PC-3 (cell line): Measurements from ENCODE around the gene VTI1A. TPM values are rescaled to one million over a fixed set of nuclear protein-coding genes. Genes with fewer than 3 reads are reported as not detected.
"Not testable (repeated sequence)": the region's sequence is repeated elsewhere in the genome, so short reads cannot be mapped to it uniquely, and the experiment has no call there.

Experiments
- ATAC-seq: fragments of 200-7000 bp; cut with Tn5 transposase; 2 replicates; pipeline ENCODE4 v1.9.1; 2020; ENCODE audit warnings: mild to moderate bottlenecking, moderate library complexity
- BruUV-seq: library from RNA; stranded (reverse); fragments of 400-500 nt; replicated peaks from 2 replicates; lab custom pipeline; 2021; lab: Mats Ljungman, UMichigan
- CTCF ChIA-PET: fragments of 300-600 bp; sonication (Branson Sonifier 250); formaldehyde crosslinking; loops from one replicate; lab custom pipeline; 2022; ENCODE audit warnings: antibody characterized with exemption; lab: Charles Lee
- POLR2A ChIA-PET: fragments of 300-600 bp; sonication (Branson Sonifier 250); formaldehyde crosslinking; loops from one replicate; lab custom pipeline; 2022; ENCODE audit warnings: antibody characterized with exemption; ENCODE audit not compliant: unreplicated experiment; lab: Charles Lee
- DNase-seq: peaks from one replicate; pipeline ENCODE4 v3.0.0-alpha.2; 2015
- H2AFZ ChIP-seq: fragments of 300-600 bp; sonication (generic); 2 replicates; pipeline ENCODE4 v1.6.0; 2016; ENCODE audit warnings: antibody characterized with exemption, low read length
- H3F3A ChIP-seq: fragments of 300-600 bp; sonication (generic); one replicate; pipeline ENCODE4 v1.6.0; 2017; ENCODE audit warnings: antibody characterized with exemption, low read length, control low read depth, mild to moderate bottlenecking; ENCODE audit not compliant: unreplicated experiment
- H3K27ac ChIP-seq: fragments of 300-600 bp; sonication (generic); 2 replicates; pipeline ENCODE4 v1.5.1; 2016; ENCODE audit warnings: mild to moderate bottlenecking, low read length
- H3K27me3 ChIP-seq: fragments of 300-600 bp; sonication (generic); 2 replicates; pipeline ENCODE4 v1.6.1; 2016; ENCODE audit warnings: low read length, mixed read lengths
- H3K36me3 ChIP-seq: fragments of 300-600 bp; sonication (generic); 2 replicates; pipeline ENCODE4 v1.6.1; 2016; ENCODE audit warnings: low read depth, mixed run types, low read length, mixed read lengths
- H3K4me1 ChIP-seq: fragments of 300-600 bp; sonication (generic); 2 replicates; pipeline ENCODE4 v1.5.1; 2016; ENCODE audit warnings: low read length; ENCODE audit not compliant: insufficient read depth
- H3K4me2 ChIP-seq: fragments of 300-600 bp; sonication (generic); 2 replicates; pipeline ENCODE4 v1.6.0; 2016; ENCODE audit warnings: low read length
- H3K4me3 ChIP-seq: fragments of 300-600 bp; sonication (generic); 2 replicates; pipeline ENCODE4 v1.5.1; 2016; ENCODE audit warnings: mild to moderate bottlenecking, low read length, mixed read lengths
- H3K79me2 ChIP-seq: fragments of 300-600 bp; sonication (generic); 2 replicates; pipeline ENCODE4 v1.6.1; 2017; ENCODE audit warnings: low read length, mixed read lengths
- H3K9ac ChIP-seq: fragments of 300-600 bp; sonication (generic); 2 replicates; pipeline ENCODE4 v1.6.0; 2016; ENCODE audit warnings: mild to moderate bottlenecking, low read length
- H3K9me2 ChIP-seq: fragments of 300-600 bp; sonication (generic); replicated peaks from 2 replicates; pipeline ENCODE4 v1.6.1; 2016; ENCODE audit warnings: mixed run types, low read length, mixed read lengths
- H3K9me3 ChIP-seq: fragments of 300-600 bp; sonication (generic); 2 replicates; pipeline ENCODE4 v1.6.1; 2016; ENCODE audit warnings: low read length, mixed read lengths
- H4K20me1 ChIP-seq: fragments of 300-600 bp; sonication (generic); 2 replicates; pipeline ENCODE4 v1.6.1; 2016; ENCODE audit warnings: low read length, mixed read lengths
- CTCF ChIP-seq: fragments of 300-600 bp; sonication (generic); conservative IDR thresholded peaks from 2 replicates; pipeline ENCODE4 v1.5.1; 2017; ENCODE audit warnings: antibody characterized with exemption, low read depth, mild to moderate bottlenecking, low read length
- EZH2 ChIP-seq: fragments of 300-600 bp; sonication (generic); IDR thresholded peaks from one replicate; pipeline ENCODE4 v1.6.1; 2017; ENCODE audit warnings: antibody characterized with exemption, mild to moderate bottlenecking, low read length; ENCODE audit not compliant: unreplicated experiment
- EZH2phosphoT487 ChIP-seq: fragments of 300-600 bp; sonication (generic); IDR thresholded peaks from 2 replicates; pipeline ENCODE4 v1.6.1; 2018; ENCODE audit warnings: mild to moderate bottlenecking, antibody characterized with exemption, low read length, borderline replicate concordance
- intact Hi-C: fragments of 100-400 bp; cut with micrococcal nuclease; formaldehyde crosslinking; loops from 2 replicates; pipeline ENCODE4 v1.9.0; 2023
- total RNA-seq: library from RNA; depleted of rRNA; stranded (reverse); fragments of >200 nt; gene quantifications from 2 replicates; pipeline ENCODE4 v1.2.3, GENCODE V29; 2014

VTI1A gene
- total RNA-seq, 1 experiment from 2014 or later = 18.1 TPM

GRCh38 chr10:112857493-112857892 lies 410.5 kb downstream of the VTI1A start:
- BruUV-seq = no TSS peak
- no peak overlapping the region for H3K4me2 ChIP-seq
- H3K27ac ChIP-seq = no peak overlapping the region
- TF ChIP-seq EZH2phosphoT487 = no peak
- ChIA-PET POLR2A (no interaction called here), CTCF (no interaction called here)
- no peak overlapping the region for H3K9ac ChIP-seq
- ATAC-seq (no peak), DNase-seq (no peak)
- H3K9me2 ChIP-seq = no peaks in the 10 kb centered on the region
- H3K4me1 ChIP-seq = no peaks in the 10 kb centered on the region
- no peaks in the 10 kb centered on the region for H3K79me2 ChIP-seq
- intact Hi-C loops = no loop called here
- no peak overlapping the region for H2AFZ ChIP-seq
- H3F3A ChIP-seq = no peaks in the 10 kb centered on the region
- H3K27me3 ChIP-seq = no peaks in the 10 kb centered on the region
- no peak overlapping the region for H3K4me3 ChIP-seq
- no peaks in the 10 kb centered on the region for H3K9me3 ChIP-seq
- H4K20me1 ChIP-seq = no peaks in the 10 kb centered on the region
- no peaks in the 10 kb centered on the region for H3K36me3 ChIP-seq

GRCh38 chr10:112858986-112859651 lies 412.1 kb downstream of the VTI1A start:
- H2AFZ ChIP-seq = no peak overlapping the region
- ChIA-PET CTCF (no interaction called here), POLR2A (no interaction called here)
- H3K27ac ChIP-seq = no peak overlapping the region
- BruUV-seq = no TSS peak
- TF ChIP-seq CTCF (no peak), EZH2 (no peak), EZH2phosphoT487 (no peak)
- no peaks in the 10 kb centered on the region for H3K9me2 ChIP-seq
- ATAC-seq = no peak
- H4K20me1 ChIP-seq = no peaks in the 10 kb centered on the region
- no peaks in the 10 kb centered on the region for H3K9me3 ChIP-seq
- DNase-seq = no peak
- intact Hi-C loops = no loop called here
- no peak overlapping the region for H3K4me2 ChIP-seq
- no peaks in the 10 kb centered on the region for H3K27me3 ChIP-seq
- H3K36me3 ChIP-seq = no peaks in the 10 kb centered on the region
- no peaks in the 10 kb centered on the region for H3F3A ChIP-seq
- no peaks in the 10 kb centered on the region for H3K4me1 ChIP-seq
- H3K9ac ChIP-seq = no peak overlapping the region
- H3K79me2 ChIP-seq = no peaks in the 10 kb centered on the region
- H3K4me3 ChIP-seq = no peak overlapping the region

GRCh38 chr10:112859793-112860192 lies 412.8 kb downstream of the VTI1A start:
- POLR2A ChIA-PET = no interaction called here
- Histone ChIP-seq H3K9me3 (no peaks in the 10 kb centered on the region), H3K36me3 (no peaks in the 10 kb centered on the region), H3K4me3 (no peak overlapping the region), H3K4me2 (no peak overlapping the region), H3K79me2 (no peaks in the 10 kb centered on the region), H3K4me1 (no peaks in the 10 kb centered on the region), H3K9me2 (no peaks in the 10 kb centered on the region), H3K27ac (no peak overlapping the region), H3K27me3 (no peaks in the 10 kb centered on the region), H3F3A (no peaks in the 10 kb centered on the region), H2AFZ (no peak overlapping the region), H3K9ac (no peak overlapping the region), H4K20me1 (no peaks in the 10 kb centered on the region)
- intact Hi-C loops = no loop called here
- ATAC-seq (no peak), DNase-seq (no peak)
- CTCF ChIA-PET = no interaction called here
- TF ChIP-seq EZH2phosphoT487 = no peak
- TF ChIP-seq CTCF = no peak
- no peak for TF ChIP-seq EZH2
- BruUV-seq = no TSS peak

GRCh38 chr10:112863461-112863860 lies 416.4 kb downstream of the VTI1A start:
- ATAC-seq, H3K4me3 ChIP-seq, DNase-seq, H3K4me2 ChIP-seq, H4K20me1 ChIP-seq, H3K4me1 ChIP-seq, CTCF ChIA-PET, H3K79me2 ChIP-seq, POLR2A ChIA-PET, H3K27ac ChIP-seq, H3K9me3 ChIP-seq, H3K36me3 ChIP-seq, H3K27me3 ChIP-seq, H2AFZ ChIP-seq, BruUV-seq, intact Hi-C loops, H3K9ac ChIP-seq, H3K9me2 ChIP-seq, H3F3A ChIP-seq: not testable (repeated sequence)
